Measurements from ENCODE around the gene KMO.

KMO gene

GRCh38 chr1:241532162-241532531, at the start of gene KMO:
Gene KMO (plus strand): TSS chr1:241532378. CDS start chr1:241532445, 67 bp downstream.
- no peak for DNase-seq

GRCh38 chr1:241482761-241483250, 49.4 kb upstream of the KMO start:
- DNase-seq, result no peak

- DNase-seq, result no peak
Measured at GRCh38 chr1:241485145-241485544, 47.0 kb upstream of the KMO start.

- no peak for DNase-seq
Measured at GRCh38 chr1:241485554-241485992, 46.6 kb upstream of the KMO start.

- DNase-seq, result no peak
Measured at GRCh38 chr1:241488739-241489138, 43.4 kb upstream of the KMO start.

GRCh38 chr1:241495741-241496140, 36.4 kb upstream of the KMO start:
- no peak for DNase-seq

- DNase-seq, result no peak
Measured at GRCh38 chr1:241499910-241500309, 32.3 kb upstream of the KMO start.

- DNase-seq, result no peak
Measured at GRCh38 chr1:241503444-241503843, 28.7 kb upstream of the KMO start.

GRCh38 chr1:241507189-241507863, 24.9 kb upstream of the KMO start:
- no peak for DNase-seq

- DNase-seq, result no peak
Measured at GRCh38 chr1:241513378-241513777, 18.8 kb upstream of the KMO start.

GRCh38 chr1:241518476-241519307, 13.5 kb upstream of the KMO start:
- peak; percentile 26 to 40 for DNase-seq

GRCh38 chr1:241519308-241520079, 12.7 kb upstream of the KMO start, which contains the start of gene FH:
Gene FH (minus strand): TSS chr1:241519755. CDS start chr1:241519722, 33 bp downstream.
- DNase-seq, result peak; percentile 93 to 94

- DNase-seq, result no peak
Measured at GRCh38 chr1:241520080-241520465, 12.1 kb upstream of the KMO start.

GRCh38 chr1:241521718-241522117, 10.5 kb upstream of the KMO start:
- no peak for DNase-seq

- DNase-seq, result no peak
Measured at GRCh38 chr1:241525026-241525425, 7.2 kb upstream of the KMO start.

GRCh38 chr1:241527146-241527545, 5.0 kb upstream of the KMO start:
- DNase-seq, result no peak

GRCh38 chr1:241531195-241532161, 700 bp upstream of the KMO start:
- DNase-seq, result no peak

GRCh38 chr1:241532864-241533263, 686 bp downstream of the KMO start:
- peak; percentile 18 to 21 for DNase-seq

GRCh38 chr1:241533326-241534115, 1.3 kb downstream of the KMO start:
- DNase-seq, result no peak

GRCh38 chr1:241536304-241536703, 4.1 kb downstream of the KMO start:
- no peak for DNase-seq

GRCh38 chr1:241536969-241537368, 4.8 kb downstream of the KMO start:
- no peak for DNase-seq

Measured in activated CD4-positive, alpha-beta T cell treated with anti-CD3 and anti-CD28 coated beads, Interleukin-2, amount 50 U/mL, for 48 hours (primary cell).